GM18519 (cell line): ENCODE measurements around the gene CUL9.

Experiments used
- ATAC-seq: cut with Tn5 transposase; IDR thresholded peaks from one replicate; pipeline ENCODE4 v1.9.1; 2021; ENCODE audit warnings: mild to moderate bottlenecking, moderate library complexity; ENCODE audit not compliant: unreplicated experiment, low FRiP score

The CUL9 gene

DNA sequence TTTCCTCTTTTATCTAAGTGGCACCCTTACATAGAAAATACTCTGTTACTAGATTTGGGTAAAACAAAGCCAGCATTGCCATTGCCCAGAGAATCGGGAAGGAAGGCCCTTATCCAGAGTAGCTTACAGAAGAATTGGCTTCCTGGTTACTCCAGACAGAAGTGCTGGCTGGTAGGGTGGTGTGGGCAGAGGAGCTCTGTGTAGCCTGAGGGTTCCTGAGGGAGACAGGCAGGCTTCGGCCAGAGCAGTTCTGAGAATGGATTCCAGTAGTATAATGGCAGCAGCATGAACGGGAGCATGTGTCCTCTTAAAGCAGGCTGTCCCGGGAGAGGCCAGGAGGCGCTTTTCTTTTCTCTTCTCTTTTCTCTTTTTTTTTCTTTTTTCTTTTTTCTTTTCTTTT is 11.9 kb downstream of the CUL9 start:
- ATAC-seq: no peak

DNA sequence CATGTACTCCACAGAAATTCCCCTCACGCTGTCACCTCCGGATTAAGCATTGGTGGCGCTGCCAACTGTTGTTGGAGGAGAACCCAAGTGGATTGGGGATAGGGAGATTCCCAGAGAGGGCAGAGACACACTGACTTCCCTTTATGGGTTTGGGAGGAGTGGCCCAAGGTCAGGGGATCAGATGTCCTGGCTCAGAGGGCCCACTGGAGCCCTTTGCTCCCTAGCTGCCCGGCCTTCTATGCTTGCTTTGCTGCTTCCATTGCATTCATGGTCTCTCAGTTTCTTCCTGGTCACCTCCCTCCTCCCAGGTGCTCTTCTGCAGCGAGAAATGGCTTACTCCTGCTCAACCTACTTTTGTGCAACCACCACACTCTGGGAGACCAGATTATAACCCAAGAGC is 14.3 kb downstream of the CUL9 start:
- ATAC-seq: no peak

DNA sequence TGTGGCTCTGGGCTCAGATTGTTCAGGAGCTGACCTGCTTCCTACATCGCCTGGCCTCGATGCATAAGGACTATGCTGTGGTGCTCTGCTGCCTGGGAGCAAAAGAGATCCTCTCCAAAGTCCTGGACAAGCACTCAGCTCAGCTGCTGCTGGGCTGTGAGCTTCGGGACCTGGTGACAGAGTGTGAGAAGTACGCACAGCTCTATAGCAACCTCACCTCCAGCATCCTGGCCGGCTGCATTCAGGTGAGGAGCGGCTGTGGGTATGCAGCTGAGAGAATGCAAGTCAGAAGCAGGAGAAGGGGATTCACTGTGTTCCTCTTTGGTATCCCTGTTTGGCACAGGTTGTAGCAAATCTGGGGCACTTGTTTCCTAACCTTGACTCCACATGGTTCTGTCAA is 17.9 kb downstream of the CUL9 start:
- no peak for ATAC-seq

DNA sequence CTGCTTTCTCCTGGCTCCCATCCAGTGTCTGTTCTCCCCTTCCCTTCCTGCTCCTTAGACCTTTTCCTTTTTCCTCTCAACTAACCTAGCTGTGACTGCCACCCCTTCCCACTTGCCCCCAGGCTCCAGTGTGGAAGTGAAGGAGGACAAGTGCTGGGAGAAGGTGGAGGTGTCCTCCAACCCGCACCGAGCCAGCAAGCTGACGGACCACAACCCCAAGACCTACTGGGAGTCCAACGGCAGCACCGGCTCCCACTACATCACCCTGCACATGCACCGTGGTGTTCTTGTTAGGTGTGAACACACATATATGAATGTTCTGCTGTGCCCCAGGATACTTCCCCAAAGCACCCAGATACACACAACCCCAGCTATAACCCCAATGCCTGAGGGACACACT is 18.5 kb downstream of the CUL9 start:
- no peak for ATAC-seq

DNA sequence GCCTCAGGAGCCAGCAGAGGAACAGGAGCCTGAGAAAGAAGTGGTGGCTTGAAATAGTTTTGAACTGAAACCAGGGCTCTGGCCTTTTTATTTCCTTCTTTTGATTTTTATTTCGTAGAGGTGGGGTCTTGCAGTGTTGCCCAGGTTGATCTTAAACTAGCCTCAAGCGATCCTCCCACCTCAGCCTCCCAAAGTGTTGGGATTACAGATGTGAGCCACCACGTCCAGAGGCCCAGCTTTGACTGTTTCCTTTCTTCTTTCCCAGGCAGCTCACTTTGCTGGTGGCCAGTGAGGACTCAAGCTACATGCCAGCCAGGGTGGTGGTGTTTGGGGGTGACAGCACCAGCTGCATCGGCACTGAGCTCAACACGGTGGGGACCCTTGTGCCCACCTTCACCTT is 20.5 kb downstream of the CUL9 start:
- ATAC-seq: no peak

DNA sequence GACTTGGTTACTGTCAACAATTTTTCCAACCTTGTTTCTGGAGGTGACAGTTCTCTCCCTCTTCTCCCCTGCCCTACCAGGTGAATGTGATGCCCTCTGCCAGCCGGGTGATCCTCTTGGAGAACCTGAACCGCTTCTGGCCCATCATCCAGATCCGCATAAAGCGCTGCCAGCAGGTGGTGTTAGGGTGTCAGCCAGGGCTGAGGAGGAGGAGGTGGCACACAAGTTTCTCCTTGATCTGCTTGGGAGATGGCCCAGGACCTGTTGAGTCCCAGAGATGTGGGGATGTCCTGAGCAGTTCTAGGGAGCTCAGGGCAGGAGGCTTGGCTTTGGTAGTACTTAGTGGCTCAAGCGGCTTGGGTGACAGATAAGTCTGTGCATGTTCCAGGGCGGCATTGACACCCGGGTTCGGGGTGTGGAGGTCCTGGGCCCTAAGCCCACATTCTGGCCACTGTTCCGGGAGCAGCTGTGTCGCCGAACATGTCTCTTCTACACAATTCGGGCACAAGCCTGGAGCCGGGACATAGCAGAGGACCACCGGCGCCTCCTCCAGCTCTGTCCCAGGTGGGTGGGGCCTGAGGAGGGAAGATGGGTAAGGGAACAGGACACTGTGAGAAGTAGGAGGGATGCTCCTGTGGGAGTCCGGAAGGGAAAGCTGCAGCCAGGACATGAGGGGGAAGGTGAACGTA is 21.2 kb downstream of the CUL9 start:
- ATAC-seq: no peak

DNA sequence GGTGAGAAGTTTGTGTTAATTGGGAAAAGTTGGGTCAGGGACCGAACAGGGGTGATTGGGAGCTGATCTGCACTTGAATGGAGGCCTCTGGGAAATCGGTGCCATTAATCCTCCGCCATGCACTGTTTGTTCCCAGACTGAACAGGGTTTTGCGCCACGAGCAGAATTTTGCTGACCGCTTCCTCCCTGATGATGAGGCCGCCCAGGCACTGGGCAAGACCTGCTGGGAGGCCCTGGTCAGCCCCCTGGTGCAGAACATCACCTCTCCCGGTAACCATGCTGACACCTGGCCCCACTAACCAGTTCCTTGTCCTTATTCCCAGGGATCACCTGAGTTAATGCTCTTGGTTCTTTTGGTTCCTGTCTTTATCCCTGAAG is 21.7 kb downstream of the CUL9 start:
- ATAC-seq: no peak

DNA sequence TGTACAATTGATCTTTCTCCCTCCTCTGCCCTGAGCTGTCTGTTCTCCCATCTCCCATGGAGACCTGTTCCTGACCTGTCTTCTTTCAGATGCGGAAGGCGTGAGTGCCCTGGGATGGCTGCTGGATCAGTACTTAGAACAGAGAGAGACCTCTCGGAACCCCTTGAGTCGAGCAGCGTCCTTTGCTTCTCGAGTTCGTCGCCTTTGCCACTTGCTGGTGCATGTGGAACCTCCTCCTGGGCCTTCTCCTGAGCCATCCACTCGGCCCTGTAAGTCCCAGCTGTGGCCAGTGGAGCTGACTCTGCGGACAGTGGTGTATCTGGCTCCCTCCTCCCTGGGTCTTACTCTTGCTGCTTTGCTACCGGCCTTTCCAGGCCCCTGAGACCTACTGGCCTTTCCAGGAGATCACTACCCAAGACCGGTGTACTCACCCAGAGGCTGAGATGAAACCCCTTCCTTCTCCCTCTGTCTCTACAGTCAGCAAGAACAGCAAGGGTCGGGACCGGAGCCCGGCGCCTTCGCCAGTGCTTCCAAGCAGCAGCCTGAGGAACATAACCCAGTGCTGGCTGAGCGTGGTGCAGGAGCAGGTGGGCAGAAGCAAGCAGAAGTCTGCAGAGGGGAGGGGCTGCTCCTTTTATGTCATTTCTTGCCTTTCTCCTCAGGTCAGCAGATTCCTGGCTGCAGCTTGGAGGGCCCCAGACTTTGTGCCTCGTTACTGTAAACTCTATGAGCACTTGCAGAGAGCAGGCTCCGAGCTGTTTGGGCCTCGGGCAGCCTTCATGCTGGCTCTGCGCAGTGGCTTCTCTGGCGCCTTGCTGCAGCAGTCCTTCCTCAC is 22.5 kb downstream of the CUL9 start:
- ATAC-seq: no peak

DNA sequence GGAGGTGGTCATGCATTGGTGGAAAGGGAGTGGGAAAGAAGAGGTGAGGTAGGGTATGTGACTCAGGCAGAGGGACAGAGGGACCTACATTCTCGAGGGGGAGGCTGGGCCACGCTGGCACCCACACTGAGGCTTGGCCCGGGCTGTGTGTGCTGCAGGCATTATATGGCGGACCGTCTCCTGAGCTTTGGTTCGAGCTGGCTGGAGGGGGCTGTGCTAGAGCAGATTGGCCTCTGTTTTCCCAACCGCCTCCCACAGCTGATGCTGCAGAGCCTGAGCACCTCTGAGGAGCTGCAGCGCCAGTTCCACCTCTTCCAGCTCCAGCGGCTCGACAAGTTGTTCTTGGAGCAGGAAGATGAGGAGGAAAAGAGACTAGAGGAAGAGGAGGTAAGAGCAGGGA is 23.9 kb downstream of the CUL9 start:
- no peak for ATAC-seq

DNA sequence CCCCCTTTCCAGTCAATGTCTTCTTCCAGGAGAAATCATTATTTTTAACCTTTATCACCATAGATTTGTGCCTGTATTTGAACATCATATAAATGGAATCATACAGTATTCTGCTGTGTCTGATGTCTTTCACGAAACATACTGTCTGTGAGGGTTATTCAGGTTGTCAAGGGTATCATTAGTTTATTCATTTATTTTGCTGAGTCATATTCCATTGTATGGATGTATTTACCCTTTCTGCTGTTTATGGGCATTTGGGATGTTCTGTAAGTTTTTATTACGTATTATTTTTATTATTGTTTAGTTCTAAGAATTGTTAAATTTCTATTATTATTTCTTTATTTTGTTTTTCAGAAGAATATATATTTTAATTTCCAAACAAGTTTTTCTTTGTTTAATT is 25.3 kb downstream of the CUL9 start:
- ATAC-seq: no peak

DNA sequence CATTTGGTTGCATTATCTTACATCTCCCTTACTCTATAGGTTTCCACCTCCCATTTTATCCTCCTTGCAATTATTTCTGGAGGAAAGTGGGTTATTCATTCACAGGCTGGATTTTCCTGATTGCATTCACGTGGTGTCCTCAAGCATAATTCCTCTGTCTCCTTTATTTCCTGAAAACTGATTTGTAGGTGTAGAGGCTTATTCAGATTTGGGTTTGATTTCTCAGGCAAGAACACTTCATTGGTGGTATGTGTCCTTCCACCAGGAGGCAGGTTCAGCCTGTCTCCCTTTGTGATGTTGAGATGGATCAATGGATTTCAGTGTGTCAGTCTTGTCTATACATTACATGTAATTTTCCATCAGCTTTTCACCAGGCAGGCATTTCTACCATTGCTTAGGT is 30.0 kb downstream of the CUL9 start:
- ATAC-seq: no peak

DNA sequence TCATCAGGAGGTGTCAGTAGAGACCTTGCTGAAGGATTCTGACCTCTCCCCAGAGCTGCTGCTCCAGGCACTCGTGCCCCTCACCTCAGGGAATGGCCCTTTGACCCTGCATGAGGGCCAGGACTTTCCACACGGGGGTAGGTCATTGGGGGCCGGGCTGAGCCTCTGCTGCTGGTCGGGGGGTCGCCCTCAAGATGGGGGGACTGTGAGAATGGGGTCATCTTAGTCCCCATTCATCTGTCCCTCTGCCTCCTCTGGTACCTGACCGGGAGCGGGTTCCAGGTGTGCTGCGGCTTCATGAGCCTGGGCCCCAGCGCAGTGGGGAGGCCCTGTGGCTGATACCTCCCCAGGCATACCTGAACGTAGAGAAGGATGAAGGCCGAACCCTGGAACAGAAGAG is 31.4 kb downstream of the CUL9 start:
- no peak for ATAC-seq

DNA sequence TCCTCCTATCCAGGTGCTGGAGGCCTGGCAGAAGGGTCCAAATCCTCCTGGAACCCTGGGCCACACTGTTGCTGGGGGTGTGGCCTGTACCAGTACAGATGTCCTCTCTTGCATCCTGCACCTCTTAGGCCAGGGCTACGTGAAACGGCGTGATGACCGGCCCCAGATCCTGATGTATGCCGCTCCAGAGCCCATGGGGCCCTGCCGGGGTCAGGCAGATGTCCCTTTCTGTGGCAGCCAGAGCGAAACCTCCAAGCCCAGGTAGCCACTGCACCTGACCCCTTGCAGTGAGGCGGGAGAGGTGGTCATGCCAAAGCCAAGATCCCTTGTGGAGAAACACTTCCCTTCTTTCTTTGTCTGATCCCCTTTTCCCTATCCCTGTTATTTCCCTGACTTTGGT is 33.1 kb downstream of the CUL9 start:
- no peak for ATAC-seq

DNA sequence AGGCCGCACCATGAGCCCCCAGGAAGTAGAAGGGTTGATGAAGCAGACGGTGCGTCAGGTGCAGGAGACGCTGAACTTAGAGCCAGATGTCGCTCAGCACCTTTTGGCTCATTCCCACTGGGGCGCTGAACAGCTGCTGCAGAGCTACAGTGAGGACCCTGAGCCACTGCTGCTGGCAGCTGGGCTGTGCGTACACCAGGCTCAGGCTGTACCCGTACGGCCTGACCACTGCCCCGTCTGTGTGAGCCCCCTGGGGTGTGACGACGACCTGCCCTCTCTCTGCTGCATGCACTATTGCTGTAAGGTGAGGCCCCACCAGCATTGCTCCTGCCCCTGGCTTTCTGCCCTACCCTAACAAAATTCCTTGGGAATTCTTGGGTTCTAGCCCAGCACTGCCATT is 34.2 kb downstream of the CUL9 start:
- no peak for ATAC-seq

DNA sequence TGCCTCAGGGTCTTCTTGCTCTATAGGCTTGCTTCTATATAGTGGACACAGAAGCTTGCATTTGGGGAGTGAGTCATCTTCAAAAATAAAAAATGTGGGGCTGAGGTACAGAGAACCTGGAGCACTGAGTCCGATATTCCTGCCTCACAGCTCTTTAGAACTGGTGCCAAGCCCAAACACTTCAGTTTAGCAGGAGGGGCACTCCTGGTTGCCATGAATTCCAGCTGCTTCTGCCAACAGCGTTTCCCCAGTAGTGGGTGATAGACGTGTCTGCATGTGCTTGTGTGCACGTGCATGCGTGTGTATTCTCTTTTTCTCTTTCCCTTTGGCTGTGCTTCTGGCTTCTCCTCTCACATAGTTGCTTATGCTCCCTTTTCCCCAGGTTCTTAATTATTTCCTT is 35.4 kb downstream of the CUL9 start:
- no peak for ATAC-seq

DNA sequence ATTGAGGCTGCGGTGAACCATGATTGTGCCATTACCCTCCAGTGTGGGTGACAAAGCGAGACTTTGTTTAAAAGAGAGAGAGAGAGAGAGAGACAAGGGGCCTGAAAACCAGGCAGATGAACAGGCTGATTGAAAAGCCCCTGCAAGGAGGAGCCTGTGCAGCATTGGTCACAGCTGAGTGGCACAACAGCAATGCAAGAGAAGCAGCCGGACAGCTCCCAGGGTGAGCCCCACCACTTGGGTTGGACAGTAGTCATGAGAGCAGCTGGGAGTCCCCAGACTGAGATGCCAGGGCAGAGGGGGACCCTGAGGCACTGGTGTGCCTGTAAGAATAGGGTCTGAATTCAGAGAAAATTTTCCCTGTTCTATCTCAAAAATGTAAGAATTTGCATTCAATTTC is 37.1 kb downstream of the CUL9 start:
- ATAC-seq: no peak

DNA sequence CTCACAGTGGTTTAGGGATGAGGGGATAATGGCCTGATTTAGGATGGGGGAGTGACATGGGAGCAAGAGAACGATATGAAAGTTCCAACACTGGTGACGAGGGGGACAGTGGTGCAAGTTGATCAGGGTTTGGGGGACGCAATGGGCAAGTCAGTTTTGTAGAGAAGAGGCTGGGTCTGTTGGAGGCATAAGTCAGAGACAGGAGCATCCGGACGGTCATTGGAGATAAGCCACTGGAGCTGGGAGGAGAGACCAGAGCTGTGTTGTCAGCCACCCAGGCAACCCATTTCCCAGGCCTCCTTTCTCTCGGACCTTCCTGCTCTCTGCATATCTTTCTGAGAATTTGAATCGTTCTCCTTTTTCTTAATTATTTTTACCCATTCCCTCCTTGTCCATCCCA is 37.8 kb downstream of the CUL9 start:
- no peak for ATAC-seq

DNA sequence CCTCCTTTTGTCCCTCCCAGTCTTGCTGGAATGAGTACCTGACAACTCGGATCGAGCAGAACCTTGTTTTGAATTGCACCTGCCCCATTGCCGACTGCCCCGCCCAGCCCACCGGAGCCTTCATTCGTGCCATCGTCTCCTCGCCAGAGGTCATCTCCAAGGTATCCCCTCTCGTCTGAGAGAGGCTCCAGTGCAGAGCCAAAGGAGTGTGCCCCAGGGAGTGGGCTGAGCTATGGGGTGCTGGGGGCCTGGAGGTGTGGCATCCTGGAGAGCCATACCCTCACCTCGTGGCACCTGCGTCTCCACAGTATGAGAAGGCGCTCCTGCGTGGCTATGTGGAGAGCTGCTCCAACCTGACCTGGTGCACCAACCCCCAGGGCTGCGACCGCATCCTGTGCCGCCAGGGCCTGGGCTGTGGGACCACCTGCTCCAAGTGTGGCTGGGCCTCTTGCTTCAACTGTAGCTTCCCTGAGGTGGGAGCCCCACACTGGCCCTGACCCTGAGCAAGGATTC is 38.5 kb downstream of the CUL9 start:
- no peak for ATAC-seq

DNA sequence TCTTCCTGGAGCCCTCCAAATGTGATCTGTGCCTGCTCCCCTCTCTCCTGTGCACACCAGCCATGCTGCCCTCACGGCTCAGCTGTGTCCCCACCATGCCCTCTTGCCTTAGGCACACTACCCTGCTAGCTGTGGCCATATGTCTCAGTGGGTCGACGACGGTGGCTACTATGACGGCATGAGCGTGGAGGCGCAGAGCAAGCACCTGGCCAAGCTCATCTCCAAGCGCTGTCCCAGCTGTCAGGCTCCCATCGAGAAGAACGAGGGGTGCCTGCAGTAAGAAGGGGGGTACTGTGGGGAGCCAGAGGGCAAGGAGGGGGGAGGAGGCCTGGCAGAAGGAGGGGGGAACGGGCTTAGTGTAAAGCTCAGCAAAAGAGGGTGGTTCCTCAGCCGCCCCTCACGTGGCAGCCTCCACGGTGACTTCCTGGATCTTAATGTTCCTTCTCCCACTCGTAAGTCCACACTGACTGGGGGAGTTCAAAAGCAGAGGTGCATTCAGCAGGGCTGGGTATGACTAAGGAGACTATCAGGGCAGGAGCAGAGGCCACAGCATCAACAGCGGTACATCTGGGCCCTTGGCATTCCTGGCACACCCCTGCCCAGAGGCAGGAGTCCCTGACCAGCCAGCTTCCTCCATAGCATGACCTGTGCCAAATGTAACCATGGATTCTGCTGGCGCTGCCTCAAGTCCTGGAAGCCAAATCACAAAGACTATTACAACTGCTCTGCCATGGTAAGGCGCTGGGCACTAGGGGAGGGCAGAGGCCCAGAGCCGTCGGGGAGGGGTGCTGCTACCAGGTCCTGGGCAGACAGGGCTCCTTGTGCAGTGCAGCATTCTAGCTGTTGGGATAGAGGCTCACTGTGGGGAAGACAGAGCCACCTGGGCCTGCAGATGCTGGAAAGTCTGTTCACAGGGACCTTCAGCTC is 39.3 kb downstream of the CUL9 start:
- no peak for ATAC-seq

DNA sequence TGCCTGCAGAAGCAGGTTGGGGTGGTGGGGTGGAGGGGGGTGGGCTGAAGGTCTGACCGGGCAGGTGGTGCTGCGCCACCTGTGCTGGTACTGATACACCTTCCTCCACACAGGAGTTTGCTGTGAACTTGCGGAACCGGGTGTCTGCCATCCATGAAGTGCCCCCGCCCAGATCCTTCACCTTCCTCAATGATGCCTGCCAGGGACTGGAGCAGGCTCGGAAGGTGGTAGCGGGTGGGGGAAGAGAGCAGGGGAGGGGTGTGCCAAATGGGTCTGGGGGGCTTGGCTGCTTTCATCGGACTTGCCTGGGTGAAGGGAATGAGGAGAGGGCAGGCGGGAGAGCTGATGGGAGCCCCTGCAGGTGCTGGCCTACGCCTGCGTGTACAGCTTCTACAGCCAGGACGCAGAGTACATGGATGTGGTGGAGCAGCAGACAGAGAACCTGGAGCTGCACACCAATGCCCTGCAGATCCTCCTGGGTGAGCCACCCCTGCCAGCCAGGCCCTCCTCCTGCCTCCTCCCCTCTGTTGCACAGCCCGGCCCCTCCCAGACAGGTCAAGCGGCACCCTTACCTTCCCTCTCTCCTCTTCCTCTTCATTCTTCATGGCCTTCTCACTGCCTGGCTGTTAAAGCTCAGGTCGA is 40.5 kb downstream of the CUL9 start:
- ATAC-seq: no peak

DNA sequence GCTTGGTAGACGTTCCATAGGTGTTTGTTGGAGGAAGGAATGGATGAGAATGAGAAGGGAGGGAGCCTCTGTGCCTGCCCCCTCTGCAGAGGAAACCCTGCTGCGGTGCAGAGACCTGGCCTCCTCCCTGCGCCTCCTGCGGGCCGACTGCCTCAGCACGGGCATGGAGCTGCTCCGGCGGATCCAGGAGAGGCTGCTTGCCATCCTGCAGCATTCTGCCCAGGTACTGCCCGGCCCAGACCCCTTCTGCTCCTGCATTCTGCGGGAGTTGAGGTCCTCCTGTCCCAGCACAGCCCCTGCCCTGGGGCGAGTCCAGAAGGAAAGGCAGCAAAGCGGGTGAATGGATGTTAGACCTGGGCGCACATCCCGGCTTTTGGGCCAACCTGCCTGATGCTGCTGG is 41.2 kb downstream of the CUL9 start:
- ATAC-seq: no peak
